T-helper 2 cell (primary cell): Measurements from ENCODE around the gene NME1.
A peak's percentile ranks its signal among the peaks of the same experiment; 100 is the strongest.
"Not testable (repeated sequence)": the region's sequence is repeated elsewhere in the genome, so short reads cannot be mapped to it uniquely, and the experiment has no call there.

Experiments
- DNase-seq, 5 experiments: peaks; one replicate each; pipeline versions ENCODE4 v3.0.0 to v3.0.0-alpha.2; 2012 to 2022
- total RNA-seq, 2 donors: gene quantifications; one replicate each; lab custom pipeline; 2026; lab: John Stamatoyannopoulos, UW

Gene NME1
- total RNA-seq: 3.4 to 5.6 reads per million in 2 donors

- DNase-seq: peak; percentile 88 to 99 (median 96)
Measured at GRCh38 chr17:51153210-51154072, at the start of gene NME1. TSS of gene NME1 (plus strand) at chr17:51153559. CDS start at chr17:51155655, 2,096 bp downstream.

GRCh38 chr17:51107778-51108177, 45.6 kb upstream of the NME1 start:
- DNase-seq: no peak

- DNase-seq: not testable (repeated sequence)
Measured at GRCh38 chr17:51112303-51113222, 40.8 kb upstream of the NME1 start.

GRCh38 chr17:51115179-51115578, 38.2 kb upstream of the NME1 start:
- no peak for DNase-seq

- DNase-seq: no peak
Measured at GRCh38 chr17:51118330-51119195, 34.8 kb upstream of the NME1 start.

GRCh38 chr17:51119415-51120356, 33.7 kb upstream of the NME1 start:
- peak; percentile 10 to 58 (median 19) for DNase-seq

- DNase-seq: peak in 3 of 5 experiments; percentile 25 to 75 (median 43)
Measured at GRCh38 chr17:51120357-51120738, 33.0 kb upstream of the NME1 start.

GRCh38 chr17:51120739-51121619, 32.4 kb upstream of the NME1 start, which contains the start of gene SPAG9:
TSS of gene SPAG9 (minus strand) at chr17:51120868. CDS start at chr17:51120656, 212 bp downstream.
- peak; percentile 85 to 94 (median 89) for DNase-seq

GRCh38 chr17:51121620-51122472, 31.5 kb upstream of the NME1 start:
- peak; percentile 31 to 79 (median 50) for DNase-seq

GRCh38 chr17:51122473-51123115, 30.8 kb upstream of the NME1 start:
- not testable (repeated sequence) for DNase-seq

- no peak for DNase-seq
Measured at GRCh38 chr17:51124640-51125503, 28.5 kb upstream of the NME1 start.

- peak in 1 of 5 experiments; percentile 24 for DNase-seq
Measured at GRCh38 chr17:51128076-51128475, 25.3 kb upstream of the NME1 start.

- no peak for DNase-seq
Measured at GRCh38 chr17:51132964-51133319, 20.4 kb upstream of the NME1 start.

- no peak for DNase-seq
Measured at GRCh38 chr17:51133365-51133764, 20.0 kb upstream of the NME1 start.

- no peak for DNase-seq
Measured at GRCh38 chr17:51135956-51136355, 17.4 kb upstream of the NME1 start.

- no peak for DNase-seq
Measured at GRCh38 chr17:51142597-51142996, 10.8 kb upstream of the NME1 start.

GRCh38 chr17:51144266-51145022, 8.9 kb upstream of the NME1 start:
- no peak for DNase-seq
